Mesenchymal stem cell (in vitro differentiated cells and primary cell): ENCODE measurements around the gene PNPT1.
"Not testable (repeated sequence)": the region's sequence is repeated elsewhere in the genome, so short reads cannot be mapped to it uniquely, and the experiment has no call there.

ENCODE experiments used
- DNase-seq: peaks from one replicate; pipeline ENCODE4 v3.0.0-alpha.2; 2013
- H2AFZ ChIP-seq: one replicate; pipeline ENCODE4 v1.6.1; 2013; ENCODE audit warnings: low read depth, mild to moderate bottlenecking, control low read depth, inconsistent platforms, low read length, moderate library complexity
- H2AK5ac ChIP-seq: 2 replicates; pipeline ENCODE4 v1.6.1; 2013; ENCODE audit warnings: low read length, moderate library complexity, mild to moderate bottlenecking, inconsistent platforms; ENCODE audit not compliant: severe bottlenecking
- H2BK120ac ChIP-seq: one replicate; pipeline ENCODE4 v1.6.1; 2013; ENCODE audit warnings: low read depth, mild to moderate bottlenecking, inconsistent platforms, low read length, moderate library complexity
- H2BK12ac ChIP-seq, 2 experiments: one replicate each; pipeline ENCODE4 v1.6.1; 2013; ENCODE audit warnings: inconsistent platforms in 2 of 2, low read length in 2 of 2, mild to moderate bottlenecking in 2 of 2, moderate library complexity in 2 of 2, control low read depth in 1 of 2
- H2BK15ac ChIP-seq: one replicate; pipeline ENCODE4 v1.6.1; 2013; ENCODE audit warnings: mild to moderate bottlenecking, low read depth, inconsistent platforms; ENCODE audit not compliant: poor library complexity, severe bottlenecking
- H2BK5ac ChIP-seq: 2 replicates; pipeline ENCODE4 v1.6.1; 2013; ENCODE audit warnings: low read depth, mild to moderate bottlenecking, low read length, control low read depth, inconsistent platforms; ENCODE audit not compliant: poor library complexity, severe bottlenecking
- H3K14ac ChIP-seq, 2 experiments: one replicate each; pipeline ENCODE4 v1.6.1; 2013; ENCODE audit warnings: inconsistent platforms in 2 of 2, low read length in 2 of 2, control low read depth in 1 of 2, mild to moderate bottlenecking in 1 of 2, moderate library complexity in 1 of 2
- H3K18ac ChIP-seq, 2 experiments: one replicate each; pipeline ENCODE4 v1.6.1; 2013; ENCODE audit warnings: inconsistent platforms in 2 of 2, low read length in 2 of 2, control low read depth in 1 of 2, low read depth in 1 of 2, mild to moderate bottlenecking in 1 of 2
- H3K23ac ChIP-seq, 2 experiments: one replicate each; pipeline ENCODE4 v1.6.1; 2013; ENCODE audit warnings: inconsistent platforms in 2 of 2, low read length in 2 of 2, mild to moderate bottlenecking in 2 of 2, moderate library complexity in 2 of 2, control low read depth in 1 of 2
- H3K27ac ChIP-seq: 2 replicates; pipeline ENCODE4 v1.5.1; 2013; ENCODE audit warnings: mild to moderate bottlenecking, moderate library complexity, low read length, control low read depth, inconsistent platforms; ENCODE audit not compliant: poor library complexity, severe bottlenecking
- H3K27me3 ChIP-seq, 2 experiments: 2 replicates each; pipeline versions ENCODE4 v1.6.1 to v1.7.0; 2013; ENCODE audit warnings: low read length in 2 of 2, mild to moderate bottlenecking in 2 of 2, moderate library complexity in 2 of 2, control low read depth in 1 of 2, inconsistent platforms in 1 of 2; ENCODE audit not compliant: control insufficient read depth in 1 of 2, insufficient read depth in 1 of 2
- H3K36me3 ChIP-seq, 2 experiments: 2 replicates each; pipeline versions ENCODE4 v1.6.1 to v1.7.0; 2013; ENCODE audit warnings: low read length in 2 of 2, control low read depth in 1 of 2, inconsistent platforms in 1 of 2, low read depth in 1 of 2, mild to moderate bottlenecking in 1 of 2; ENCODE audit not compliant: insufficient read depth in 2 of 2, control insufficient read depth in 1 of 2
- H3K4ac ChIP-seq, 2 experiments: one replicate each; pipeline ENCODE4 v1.6.1; 2013; ENCODE audit warnings: inconsistent platforms in 2 of 2, low read length in 2 of 2, mild to moderate bottlenecking in 2 of 2, moderate library complexity in 2 of 2, control low read depth in 1 of 2, low read depth in 1 of 2
- H3K4me1 ChIP-seq: 2 replicates; pipeline ENCODE4 v1.6.1; 2013; ENCODE audit warnings: low read depth, low read length, control low read depth; ENCODE audit not compliant: control insufficient read depth, insufficient read depth
- H3K4me2 ChIP-seq: 2 replicates; pipeline ENCODE4 v1.6.1; 2013; ENCODE audit warnings: low read length, mild to moderate bottlenecking, inconsistent platforms; ENCODE audit not compliant: poor library complexity, severe bottlenecking
- H3K4me3 ChIP-seq, 2 experiments: 2 replicates each; pipeline versions ENCODE4 v1.5.1 to v1.7.0; 2013; ENCODE audit warnings: low read length in 2 of 2, mild to moderate bottlenecking in 2 of 2, control low read depth in 1 of 2, low read depth in 1 of 2; ENCODE audit not compliant: insufficient read depth in 1 of 2
- H3K79me1 ChIP-seq: replicated peaks from 2 replicates; pipeline ENCODE4 v1.6.1; 2013; ENCODE audit warnings: mild to moderate bottlenecking, control low read depth, low read length, inconsistent platforms; ENCODE audit not compliant: poor library complexity, severe bottlenecking
- H3K9ac ChIP-seq: 2 replicates; pipeline ENCODE4 v1.7.0; 2013; ENCODE audit warnings: mild to moderate bottlenecking, low read length, moderate library complexity
- H3K9me3 ChIP-seq: 2 replicates; pipeline ENCODE4 v1.7.0; 2013; ENCODE audit warnings: mild to moderate bottlenecking, low read length; ENCODE audit not compliant: control insufficient read depth
- H4K8ac ChIP-seq: one replicate; pipeline ENCODE4 v1.6.1; 2013; ENCODE audit warnings: inconsistent platforms, mild to moderate bottlenecking, low read length, moderate library complexity
- H4K91ac ChIP-seq: one replicate; pipeline ENCODE4 v1.6.1; 2013; ENCODE audit warnings: mild to moderate bottlenecking, low read length, inconsistent platforms
- WGBS: methylation state at CpG from one replicate; pipeline ENCODE4 v1.1.7; 2013; ENCODE audit warnings: mixed read lengths; 5-methylcytosine and 5-hydroxymethylcytosine counted together

Gene PNPT1

DNA sequence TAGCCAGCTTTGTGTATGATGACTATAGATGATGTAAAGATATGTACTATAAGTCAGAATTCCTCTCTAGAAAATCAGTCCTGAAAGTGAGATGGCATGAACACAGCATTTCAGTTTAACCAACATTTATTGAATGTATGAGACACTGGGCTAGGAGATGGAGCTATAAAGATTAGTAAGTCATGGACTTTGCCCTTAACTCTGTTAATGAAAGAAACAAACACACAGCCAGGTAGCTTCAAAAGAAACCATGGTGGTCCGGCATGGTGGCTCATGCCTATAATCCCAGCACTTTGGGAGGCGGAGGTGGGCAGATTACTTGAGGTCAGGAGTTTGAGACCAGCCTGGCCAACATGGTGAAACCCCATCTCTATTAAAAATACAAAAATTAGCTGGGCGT is 21.5 kb upstream of the PNPT1 start:
- H3K4me1 ChIP-seq, H2BK5ac ChIP-seq, H4K91ac ChIP-seq, H3K9me3 ChIP-seq, H3K23ac ChIP-seq, H3K4ac ChIP-seq, H2BK12ac ChIP-seq, H3K27ac ChIP-seq, H4K8ac ChIP-seq, H3K18ac ChIP-seq, H2BK15ac ChIP-seq, H3K14ac ChIP-seq, DNase-seq, H2BK120ac ChIP-seq, H3K4me3 ChIP-seq, H3K9ac ChIP-seq, H3K36me3 ChIP-seq, H2AK5ac ChIP-seq, H3K79me1 ChIP-seq, H2AFZ ChIP-seq, H3K27me3 ChIP-seq, H3K4me2 ChIP-seq: not testable (repeated sequence)
- WGBS, result 82% methylated on average over 2 of the region's 3 CpGs

- no peak overlapping the region for H4K91ac ChIP-seq
- 57% methylated on average over 6 of the region's 6 CpGs for WGBS
- peaks cover under 1 to 5% of the 10 kb centered on the region in 2 experiments for H3K27me3 ChIP-seq
- no peaks in the 10 kb centered on the region for H3K79me1 ChIP-seq
- H3K36me3 ChIP-seq, result no peaks in the 10 kb centered on the region
- no peak overlapping the region for H3K23ac ChIP-seq
- no peak overlapping the region for H3K14ac ChIP-seq
- no peak overlapping the region for H3K18ac ChIP-seq
- H2AK5ac ChIP-seq, result no peak overlapping the region
- H2BK120ac ChIP-seq, result no peak overlapping the region
- H3K4me2 ChIP-seq, result no peak overlapping the region
- DNase-seq, result no peak
- no peak overlapping the region for H3K4me3 ChIP-seq
- H2AFZ ChIP-seq, result no peak overlapping the region
- H3K27ac ChIP-seq, result no peak overlapping the region
- H4K8ac ChIP-seq, result no peak overlapping the region
- no peaks in the 10 kb centered on the region for H3K4me1 ChIP-seq
- no peak overlapping the region for H2BK12ac ChIP-seq
- H2BK15ac ChIP-seq, result no peak overlapping the region
- H3K9me3 ChIP-seq, result no peaks in the 10 kb centered on the region
- no peak overlapping the region for H3K9ac ChIP-seq
- no peak overlapping the region for H2BK5ac ChIP-seq
- H3K4ac ChIP-seq, result no peak overlapping the region
These were observed 18.9 kb upstream of the PNPT1 start for GRCh38 chr2:55712477-55713060.

DNA sequence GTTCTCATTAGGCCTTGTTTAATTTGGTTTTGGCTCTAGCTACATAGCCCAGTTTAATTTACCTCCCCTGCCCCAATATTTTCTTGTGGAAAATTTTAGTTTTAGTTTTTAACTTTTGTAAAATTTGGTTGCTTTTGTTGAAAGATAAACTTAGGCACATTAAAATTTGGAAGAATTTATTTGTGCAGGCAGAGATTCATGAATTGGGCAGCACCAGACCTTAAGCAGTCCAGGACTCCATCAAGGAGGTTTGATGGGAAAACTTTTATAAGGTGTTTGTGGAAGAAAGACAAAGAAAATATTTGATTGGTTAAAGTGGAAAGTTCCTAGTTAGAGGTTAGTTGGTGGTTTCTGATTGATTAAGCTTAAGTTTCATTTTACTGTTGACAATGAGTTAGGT is 16.4 kb upstream of the PNPT1 start:
- DNase-seq, result no peak
- H4K8ac ChIP-seq, result no peak overlapping the region
- no peak overlapping the region for H2BK15ac ChIP-seq
- H2BK120ac ChIP-seq, result no peak overlapping the region
- peaks cover 4 to 8% of the 10 kb centered on the region in 2 experiments for H3K27me3 ChIP-seq
- H2AFZ ChIP-seq, result no peak overlapping the region
- no peaks in the 10 kb centered on the region for H3K79me1 ChIP-seq
- H4K91ac ChIP-seq, result no peak overlapping the region
- no peak overlapping the region for H3K9ac ChIP-seq
- H3K9me3 ChIP-seq, result no peaks in the 10 kb centered on the region
- H2AK5ac ChIP-seq, result no peak overlapping the region
- no peak overlapping the region for H2BK12ac ChIP-seq
- no peak overlapping the region for H3K18ac ChIP-seq
- no peak overlapping the region for H3K27ac ChIP-seq
- no peak overlapping the region for H3K4me2 ChIP-seq
- H3K14ac ChIP-seq, result no peak overlapping the region
- H3K23ac ChIP-seq, result no peak overlapping the region
- no peaks in the 10 kb centered on the region for H3K4me1 ChIP-seq
- H3K4ac ChIP-seq, result no peak overlapping the region
- no peak overlapping the region for H3K4me3 ChIP-seq
- no peak overlapping the region for H2BK5ac ChIP-seq
- H3K36me3 ChIP-seq, result no peaks in the 10 kb centered on the region

DNA sequence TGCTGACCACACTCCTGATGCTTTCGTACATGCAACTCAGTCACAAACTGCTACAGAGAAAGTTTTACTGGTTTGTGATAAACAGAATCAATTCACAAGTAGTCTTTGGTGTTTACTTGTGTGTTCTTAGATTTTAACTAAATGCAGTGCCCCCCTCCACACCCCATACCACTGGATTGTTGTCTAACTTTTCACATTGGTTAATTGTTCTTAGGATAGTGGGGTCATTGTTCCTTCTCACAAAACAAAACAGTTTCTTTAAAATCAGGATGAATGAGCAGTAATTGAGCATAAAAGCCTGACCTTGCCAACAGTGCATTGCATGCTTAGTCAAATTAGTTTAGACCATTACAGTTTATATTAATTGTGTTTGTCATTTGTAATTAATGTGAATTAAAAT is 14.1 kb upstream of the PNPT1 start:
- no peak overlapping the region for H3K4me2 ChIP-seq
- no peak overlapping the region for H2AK5ac ChIP-seq
- H2BK120ac ChIP-seq, result no peak overlapping the region
- H3K14ac ChIP-seq, result no peak overlapping the region
- DNase-seq, result no peak
- no peaks in the 10 kb centered on the region for H3K79me1 ChIP-seq
- no peak overlapping the region for H3K9ac ChIP-seq
- no peaks in the 10 kb centered on the region for H3K36me3 ChIP-seq
- no peak overlapping the region for H3K18ac ChIP-seq
- H4K8ac ChIP-seq, result no peak overlapping the region
- H2AFZ ChIP-seq, result no peak overlapping the region
- H3K4me1 ChIP-seq, result no peaks in the 10 kb centered on the region
- no peak overlapping the region for H2BK12ac ChIP-seq
- no CpG with 5 or more reads among the region's 1 CpG for WGBS
- no peak overlapping the region for H2BK15ac ChIP-seq
- no peaks in the 10 kb centered on the region for H3K9me3 ChIP-seq
- H3K4ac ChIP-seq, result no peak overlapping the region
- no peak overlapping the region for H3K4me3 ChIP-seq
- no peak overlapping the region for H2BK5ac ChIP-seq
- H3K23ac ChIP-seq, result no peak overlapping the region
- H4K91ac ChIP-seq, result no peak overlapping the region
- H3K27me3 ChIP-seq, result peaks cover 11 to 24% of the 10 kb centered on the region in 2 experiments
- no peak overlapping the region for H3K27ac ChIP-seq
